Measurements from ENCODE around the gene MS4A7.
A peak's percentile ranks its signal among the peaks of the same experiment; 100 is the strongest.
"Not testable (repeated sequence)": the region's sequence is repeated elsewhere in the genome, so short reads cannot be mapped to it uniquely, and the experiment has no call there.

The MS4A7 gene

GRCh38 chr11:60378354-60378753 lies at the start of gene MS4A7:
TSS of gene MS4A7 (plus strand) at chr11:60378532. CDS start at chr11:60383142, 4,610 bp downstream.
- DNase-seq = peak; percentile 37

DNA sequence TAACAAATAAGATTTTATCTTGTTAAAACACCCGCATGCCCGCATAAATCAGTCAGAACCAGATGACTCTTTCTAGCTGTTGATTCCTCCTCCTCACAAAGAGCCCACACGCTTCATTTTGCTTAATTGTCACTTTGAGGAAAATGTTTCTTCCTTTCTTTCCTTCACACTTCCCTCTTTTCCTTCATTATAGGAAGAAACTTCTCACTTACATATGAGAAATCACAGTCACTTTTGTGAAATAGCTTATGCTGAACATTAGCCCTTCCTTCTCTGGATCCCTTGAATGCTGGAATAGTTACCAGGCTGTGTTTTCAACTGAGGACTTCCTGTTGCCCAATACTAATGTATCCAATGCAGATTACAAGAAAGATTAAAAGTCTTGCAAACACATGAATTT lies 45.5 kb upstream of the MS4A7 start:
- DNase-seq = no peak

DNA sequence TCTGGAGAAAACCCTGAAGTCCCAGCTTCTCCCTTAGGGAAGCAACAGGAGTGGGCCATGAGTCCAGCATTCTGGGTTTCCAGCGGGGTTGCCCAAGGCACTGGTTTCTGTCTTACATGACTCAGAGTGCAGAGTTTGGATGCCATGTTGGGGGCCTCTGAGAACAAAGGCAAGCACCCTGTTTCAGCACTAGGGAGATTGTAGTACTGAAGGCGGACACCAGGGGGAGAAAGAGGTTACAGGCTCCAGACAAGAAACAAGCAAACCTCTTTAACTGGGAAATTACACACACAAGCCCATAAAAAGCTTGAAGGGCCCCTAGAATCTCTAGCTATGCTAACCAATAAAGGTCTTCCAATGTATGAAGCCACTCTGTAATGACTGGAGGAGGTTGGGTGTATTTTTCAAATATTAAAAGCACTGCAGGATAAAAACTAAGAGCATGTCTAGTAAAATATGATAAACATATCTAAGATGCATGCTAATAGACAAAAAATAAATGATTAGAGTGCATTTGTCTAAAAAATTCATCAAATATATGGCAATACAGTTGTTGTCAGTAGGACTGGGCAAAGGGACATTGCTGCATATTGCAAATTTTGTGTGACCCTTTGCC lies 44.2 kb upstream of the MS4A7 start:
- DNase-seq = peak; percentile 35

- DNase-seq = no peak
Observed at GRCh38 chr11:60336767-60337391, 41.5 kb upstream of the MS4A7 start.

GRCh38 chr11:60338053-60338452 lies 40.3 kb upstream of the MS4A7 start:
- no peak for DNase-seq

GRCh38 chr11:60339356-60339755 lies 39.0 kb upstream of the MS4A7 start:
- DNase-seq = no peak

- DNase-seq = no peak
Observed at GRCh38 chr11:60343094-60343704, 35.1 kb upstream of the MS4A7 start.

- no peak for DNase-seq
Observed at GRCh38 chr11:60344146-60344545, 34.2 kb upstream of the MS4A7 start.

GRCh38 chr11:60345489-60345888 lies 32.8 kb upstream of the MS4A7 start:
- DNase-seq = peak; percentile 24

GRCh38 chr11:60347084-60347797 lies 31.1 kb upstream of the MS4A7 start:
- no peak for DNase-seq

GRCh38 chr11:60348116-60348515 lies 30.2 kb upstream of the MS4A7 start:
- no peak for DNase-seq

- DNase-seq = no peak
Observed at GRCh38 chr11:60349990-60350389, 28.3 kb upstream of the MS4A7 start.

- no peak for DNase-seq
Observed at GRCh38 chr11:60357771-60358170, 20.6 kb upstream of the MS4A7 start.

GRCh38 chr11:60360621-60361020 lies 17.7 kb upstream of the MS4A7 start:
- no peak for DNase-seq

GRCh38 chr11:60362241-60362640 lies 16.1 kb upstream of the MS4A7 start:
- DNase-seq = no peak

- peak; percentile 70 for DNase-seq
Observed at GRCh38 chr11:60363542-60364470, 14.5 kb upstream of the MS4A7 start.

DNA sequence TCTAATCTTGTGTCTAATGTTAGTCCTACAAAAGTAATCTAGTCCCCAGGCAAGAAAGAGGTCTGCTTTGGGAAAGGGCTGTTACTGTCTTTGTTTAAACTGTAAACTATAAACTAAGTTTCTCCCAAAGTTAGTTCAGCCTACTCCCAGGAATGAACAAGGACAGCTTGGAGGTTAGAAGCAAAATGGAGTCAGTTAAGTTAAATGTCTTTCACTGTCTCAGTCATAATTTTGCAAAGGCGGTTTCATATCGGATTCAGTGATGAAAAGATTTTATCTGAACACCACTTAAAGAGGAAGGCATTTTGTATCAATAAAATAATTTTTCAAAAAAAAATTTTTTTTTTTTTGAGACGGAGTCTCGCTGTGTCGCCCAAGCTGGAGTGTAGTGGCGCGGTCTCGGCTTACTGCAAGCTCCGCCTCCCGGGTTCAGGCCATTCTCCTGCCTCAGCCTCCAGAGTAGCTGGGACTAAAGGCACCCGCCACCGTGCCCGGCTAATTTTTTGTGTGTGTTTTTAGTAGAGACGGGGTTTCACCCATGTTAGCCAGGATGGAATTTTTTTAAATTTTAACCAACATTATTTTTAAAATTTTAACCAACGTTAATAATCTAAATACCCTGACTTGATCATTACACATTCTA lies 11.9 kb upstream of the MS4A7 start:
- DNase-seq = not testable (repeated sequence)

- no peak for DNase-seq
Observed at GRCh38 chr11:60367009-60367408, 11.3 kb upstream of the MS4A7 start.

DNA sequence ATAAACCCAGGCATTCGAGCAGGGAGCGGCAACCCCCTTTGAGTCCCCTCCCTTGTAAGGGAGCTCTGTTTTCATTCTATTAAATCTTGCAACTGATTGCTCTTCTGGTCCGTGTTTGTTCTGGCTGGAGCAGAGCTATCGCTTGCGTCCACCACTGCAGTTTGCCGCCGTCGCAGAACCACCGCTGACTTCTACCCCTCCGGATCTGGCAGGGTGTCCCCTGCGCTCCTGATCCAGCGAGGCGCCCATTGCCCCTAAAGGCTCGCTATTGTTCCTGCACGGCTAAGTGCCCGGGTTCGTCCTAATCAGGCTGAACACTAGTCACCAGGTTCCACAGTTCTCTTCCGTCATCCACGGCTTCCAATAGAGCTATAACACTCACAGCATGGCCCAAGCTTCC lies 10.4 kb upstream of the MS4A7 start:
- no peak for DNase-seq

DNA sequence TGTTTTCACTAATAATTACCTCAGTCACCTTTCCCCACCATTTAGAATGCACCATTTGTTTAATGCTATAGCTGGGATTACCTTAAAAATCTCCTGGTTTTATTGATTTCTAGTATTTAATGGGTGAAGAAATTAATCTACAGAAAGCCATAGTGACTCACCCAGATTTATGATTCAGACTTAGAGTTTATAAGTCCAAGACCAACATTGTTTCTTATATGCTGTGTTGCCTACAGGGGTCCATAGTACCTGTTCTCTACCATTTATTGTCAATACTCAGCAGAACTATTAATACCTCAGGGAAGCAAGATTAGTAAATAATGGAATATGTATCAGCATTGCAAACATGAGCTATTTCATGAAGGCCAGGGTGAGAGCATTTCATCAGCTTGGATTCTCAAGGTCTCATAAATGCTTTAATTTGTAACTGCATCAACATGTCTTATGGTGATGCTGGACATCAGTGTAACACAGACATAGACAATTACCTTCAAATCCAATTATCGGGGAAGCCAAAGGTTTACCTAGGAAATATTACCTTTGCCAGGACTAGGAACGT lies 8.0 kb upstream of the MS4A7 start:
- no peak for DNase-seq

DNA sequence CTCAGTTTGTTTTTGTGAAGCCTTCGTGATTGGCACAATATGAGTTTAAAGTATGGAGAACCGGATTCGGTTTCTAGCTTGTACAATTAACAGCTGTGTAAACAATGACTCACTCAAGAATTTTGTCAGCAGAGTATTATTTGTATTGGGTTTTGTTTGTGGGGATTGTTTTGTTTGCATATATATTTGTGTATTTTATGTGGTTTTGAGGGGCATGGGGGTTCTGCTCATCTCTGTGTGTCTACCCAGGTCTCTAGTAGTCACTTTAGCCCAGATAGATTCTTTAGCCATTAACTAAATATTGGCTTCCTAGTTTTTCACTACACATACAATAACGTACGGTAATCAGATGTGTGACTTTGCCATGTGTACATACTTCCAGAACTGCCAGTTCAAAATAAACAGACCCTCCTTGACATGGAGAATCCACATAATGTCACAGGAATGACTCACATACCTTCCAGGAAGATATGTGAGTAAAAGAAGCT lies 7.5 kb upstream of the MS4A7 start:
- no peak for DNase-seq

- no peak for DNase-seq
Observed at GRCh38 chr11:60371386-60371785, 6.9 kb upstream of the MS4A7 start.
